Cortex of kidney (tissue), 1 donor: ENCODE data around the gene MBIP.

Source experiments
- DNase-seq: peaks from one replicate; lab custom pipeline; 2025; lab: John Stamatoyannopoulos, UW

The MBIP gene

GRCh38 chr14:36264595-36264994 lies 55.8 kb downstream of the MBIP start:
- no peak for DNase-seq

- DNase-seq = no peak
Measured at GRCh38 chr14:36264107-36264506, 56.3 kb downstream of the MBIP start.

DNA sequence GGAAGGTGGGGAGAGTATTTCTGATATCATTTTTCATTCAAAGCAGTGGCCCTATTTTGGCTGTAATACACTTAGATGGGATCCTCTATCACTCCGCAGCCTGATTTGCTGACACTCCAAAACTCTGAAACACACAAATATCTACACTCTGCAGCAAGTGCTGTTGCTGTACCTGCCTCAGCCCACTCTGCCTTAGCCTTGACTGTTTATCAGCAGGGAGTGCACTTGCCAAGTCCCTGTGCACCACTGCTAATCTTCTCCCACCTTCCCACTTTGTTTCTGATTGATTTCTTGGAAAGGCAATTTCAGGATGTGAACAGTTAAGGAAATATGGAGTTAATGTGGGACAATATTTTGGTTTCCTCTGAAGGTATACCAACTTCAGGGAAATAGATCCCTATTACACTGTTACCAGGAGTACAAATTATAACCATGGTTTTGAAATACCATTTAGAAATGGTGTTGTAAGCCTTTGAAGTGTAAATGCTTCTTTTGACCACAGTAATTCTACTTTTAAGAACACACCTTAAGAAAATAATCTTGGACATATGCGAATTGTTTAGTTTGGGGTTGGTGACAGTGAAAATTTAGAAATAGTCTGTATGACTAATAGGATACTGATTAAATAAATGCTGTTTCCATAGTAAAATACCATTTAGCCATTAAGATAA lies 59.3 kb downstream of the MBIP start:
- no peak for DNase-seq

- DNase-seq = no peak
Measured at GRCh38 chr14:36258241-36258640, 62.2 kb downstream of the MBIP start.

DNA sequence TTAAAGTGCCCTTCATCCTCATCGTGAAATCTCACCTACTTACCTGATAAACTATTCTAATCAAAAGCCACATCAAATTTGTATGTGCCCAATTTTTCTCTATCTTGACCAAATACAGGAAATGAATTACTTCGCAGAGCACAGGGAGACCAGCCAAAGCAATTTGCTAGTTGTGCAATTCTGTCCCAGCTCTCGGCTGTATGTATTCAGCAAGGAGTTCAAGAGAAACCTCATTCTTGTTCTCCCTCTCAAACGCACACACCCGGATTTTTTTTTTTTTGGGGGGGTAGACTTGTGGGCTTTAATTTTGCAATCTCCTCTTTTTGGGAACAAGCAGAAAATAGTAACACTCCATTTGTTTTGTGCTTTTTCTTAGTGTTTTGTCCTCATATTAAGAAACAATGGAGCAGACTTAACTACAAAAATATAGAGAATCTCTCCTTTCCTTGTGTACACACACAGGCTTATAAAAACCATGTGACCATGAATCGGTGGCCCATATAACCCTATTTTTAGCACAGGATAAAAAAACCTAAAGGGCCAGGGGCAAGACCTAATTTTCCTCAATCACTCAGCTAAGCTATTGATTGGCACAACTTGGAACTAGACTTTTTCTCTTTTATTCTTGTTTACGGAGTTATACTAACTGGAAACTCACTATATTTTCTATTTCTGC lies 64.2 kb downstream of the MBIP start:
- no peak for DNase-seq

GRCh38 chr14:36254020-36254624 lies 66.3 kb downstream of the MBIP start:
- DNase-seq = no peak
